GM19324 (cell line): ENCODE results near the gene NAA30.

ENCODE experiments used
- ATAC-seq: cut with Tn5 transposase; IDR thresholded peaks from one replicate; pipeline ENCODE4 v1.9.1; 2021; ENCODE audit warnings: mild to moderate bottlenecking, moderate library complexity; ENCODE audit not compliant: unreplicated experiment, low FRiP score

The NAA30 gene

GRCh38 chr14:57391517-57392195, 1.3 kb downstream of the NAA30 start:
- no peak for ATAC-seq

DNA sequence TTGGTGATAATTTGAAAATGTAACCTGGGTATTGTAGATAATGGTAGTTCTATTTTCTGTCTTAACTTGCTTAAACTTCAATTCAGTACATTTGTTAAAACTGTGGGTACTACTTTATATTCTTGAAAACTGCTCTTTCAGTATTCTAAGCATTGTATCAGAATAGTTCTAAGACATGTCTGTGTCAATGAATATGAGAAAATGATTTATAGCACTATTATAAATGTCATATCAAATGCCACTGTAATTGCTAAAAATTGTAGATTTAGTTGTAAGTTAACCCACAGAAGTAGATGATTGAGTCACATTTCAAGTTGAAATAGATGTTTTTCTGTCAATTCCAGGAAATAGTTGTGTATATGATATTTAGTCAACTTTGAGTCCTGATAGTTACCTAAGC, 2.4 kb downstream of the NAA30 start:
- no peak for ATAC-seq

GRCh38 chr14:57400556-57401494, 10.4 kb downstream of the NAA30 start:
- no peak for ATAC-seq

DNA sequence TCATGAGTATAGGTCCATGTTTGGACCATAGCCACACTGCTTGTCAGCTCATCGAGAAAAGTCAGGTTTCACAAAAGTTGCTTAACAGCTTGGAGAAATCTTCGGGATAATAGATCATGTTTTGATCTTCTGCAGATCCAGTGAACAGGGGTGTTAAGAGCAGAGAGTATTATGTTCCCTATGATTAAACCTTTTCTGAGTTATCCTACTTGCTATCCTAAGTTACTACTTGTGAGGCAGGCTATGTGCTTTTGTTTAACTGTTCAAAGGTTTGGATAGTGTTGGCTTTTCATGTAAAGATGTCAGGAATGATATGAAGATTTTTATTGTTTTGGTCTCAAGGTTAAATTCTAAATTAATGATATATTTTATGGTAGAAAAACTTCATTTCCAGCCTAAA, 11.1 kb downstream of the NAA30 start:
- ATAC-seq: no peak

DNA sequence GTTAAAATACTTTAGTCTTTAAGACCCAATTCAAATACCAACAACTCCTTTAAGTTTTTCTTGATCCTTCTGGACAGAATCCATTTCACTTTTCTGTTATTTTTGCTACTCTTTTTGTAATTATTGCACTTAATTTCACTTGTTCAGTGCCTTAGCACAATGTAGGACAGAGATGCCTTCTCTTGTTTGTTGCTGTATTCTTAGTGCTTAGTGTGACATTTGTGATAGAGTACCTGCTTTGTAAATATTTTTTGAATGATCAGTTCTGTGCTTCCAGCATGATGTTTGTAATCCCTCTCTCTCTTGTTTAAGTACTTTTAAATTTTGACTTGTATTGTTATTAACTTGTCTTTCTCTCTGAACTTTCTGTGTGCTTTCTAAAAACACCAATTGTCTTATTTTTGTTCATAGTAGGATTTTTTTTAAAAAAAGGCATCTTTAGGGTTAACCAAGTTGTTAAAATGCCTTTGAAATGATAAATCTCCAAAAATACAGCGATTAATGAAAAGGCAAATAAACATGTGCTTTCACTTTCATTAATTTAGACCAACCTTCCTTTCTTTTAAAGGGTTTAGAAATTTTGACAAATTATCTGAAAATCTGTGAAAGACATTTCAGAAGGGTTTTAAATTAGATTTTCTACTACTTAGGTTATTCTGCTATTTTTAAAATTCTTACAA, 11.9 kb downstream of the NAA30 start:
- ATAC-seq: no peak

DNA sequence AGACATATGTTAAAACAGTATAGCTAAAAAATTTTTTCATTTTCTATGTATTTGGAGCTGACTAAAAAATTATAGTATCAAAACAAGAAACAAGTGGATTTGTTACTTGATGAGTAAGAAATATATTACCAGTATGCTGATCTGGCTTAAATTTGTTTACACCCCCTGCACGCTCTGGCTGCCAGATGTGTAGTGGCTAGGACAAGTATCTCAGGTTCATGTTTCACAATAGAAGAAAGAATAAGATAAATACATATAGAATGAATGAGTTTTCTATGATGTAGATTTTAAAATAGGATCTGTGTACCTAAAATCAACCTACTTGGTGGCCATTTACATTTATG, 13.1 kb downstream of the NAA30 start:
- no peak for ATAC-seq

GRCh38 chr14:57405562-57405961, 15.2 kb downstream of the NAA30 start:
- no peak for ATAC-seq

DNA sequence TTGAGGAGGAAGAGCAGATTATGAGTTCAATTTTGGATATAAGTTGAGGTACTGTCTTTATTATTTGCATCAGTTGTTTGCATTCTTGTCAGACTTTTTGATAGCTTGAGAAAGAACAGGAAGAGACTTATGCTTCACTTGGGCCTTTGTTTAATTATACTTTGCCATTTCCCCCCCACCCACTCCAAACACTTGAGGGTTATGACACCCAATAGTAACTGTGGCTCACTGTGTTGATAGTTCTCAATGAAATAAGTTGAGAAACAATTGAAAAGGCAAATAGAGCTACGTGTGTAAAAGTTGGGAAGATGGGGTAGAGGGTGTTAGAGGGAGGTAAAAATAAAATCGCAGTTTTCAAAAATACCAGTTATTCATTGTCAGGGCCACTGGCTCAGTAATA, 17.7 kb downstream of the NAA30 start:
- no peak for ATAC-seq

GRCh38 chr14:57408634-57409033, 18.2 kb downstream of the NAA30 start:
- no peak for ATAC-seq

DNA sequence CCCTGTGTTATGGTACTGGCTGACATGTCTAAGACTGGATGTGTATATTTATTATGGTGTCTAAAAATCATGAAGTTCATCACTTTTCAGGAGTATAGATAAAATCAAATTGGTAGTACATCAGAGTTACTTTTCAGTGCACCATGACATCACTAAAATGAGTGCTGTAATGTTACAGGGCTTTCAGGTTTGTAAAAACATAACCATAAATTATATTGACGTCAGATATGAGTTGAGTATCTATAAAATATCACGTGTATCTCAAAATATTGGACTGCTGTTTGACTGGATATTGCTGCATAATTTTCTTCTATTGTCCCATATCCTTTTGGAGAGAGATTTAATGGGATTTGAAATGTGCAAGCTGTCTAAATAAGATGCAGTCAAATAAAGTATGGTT, 22.0 kb downstream of the NAA30 start:
- no peak for ATAC-seq

GRCh38 chr14:57413849-57414248, 23.5 kb downstream of the NAA30 start:
- no peak for ATAC-seq

DNA sequence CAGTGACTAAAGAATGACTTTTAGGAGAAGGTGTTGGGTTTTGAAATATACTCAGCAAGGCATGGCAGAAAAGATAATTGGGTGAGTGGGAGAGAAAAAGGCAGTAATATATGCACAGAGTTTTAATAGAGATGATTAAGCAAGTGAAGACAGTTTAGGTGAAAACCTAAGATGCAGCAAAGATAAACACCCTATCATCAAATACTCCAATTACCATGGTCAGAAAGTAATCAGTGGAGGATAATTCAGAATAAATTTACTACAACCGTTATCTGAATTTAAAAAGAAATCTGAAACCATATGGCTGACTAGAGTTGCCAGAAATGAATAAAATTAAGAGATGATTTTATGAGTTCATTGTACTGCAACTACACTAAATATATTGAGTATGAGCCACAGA, 26.8 kb downstream of the NAA30 start:
- ATAC-seq: no peak

GRCh38 chr14:57418999-57419398, 28.6 kb downstream of the NAA30 start:
- ATAC-seq: no peak

DNA sequence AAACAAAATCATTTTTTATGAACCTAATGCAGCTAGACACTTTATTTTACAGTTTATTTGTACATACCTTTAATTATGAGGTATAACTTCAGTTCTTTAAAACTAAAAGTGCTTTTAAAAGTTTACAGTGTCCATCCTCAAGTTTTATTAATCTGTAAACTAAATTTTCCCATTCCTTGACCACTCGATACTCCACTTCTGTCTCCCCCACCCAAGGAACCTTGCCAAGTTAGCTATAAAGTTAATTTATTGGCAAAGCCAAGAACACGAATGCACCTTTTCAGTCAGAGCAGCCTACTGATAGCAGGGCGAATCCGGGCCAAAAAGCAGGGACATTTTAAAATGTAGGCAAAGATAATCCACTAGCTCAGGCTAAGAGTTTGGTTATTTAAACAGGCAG, 29.6 kb downstream of the NAA30 start:
- ATAC-seq: no peak

DNA sequence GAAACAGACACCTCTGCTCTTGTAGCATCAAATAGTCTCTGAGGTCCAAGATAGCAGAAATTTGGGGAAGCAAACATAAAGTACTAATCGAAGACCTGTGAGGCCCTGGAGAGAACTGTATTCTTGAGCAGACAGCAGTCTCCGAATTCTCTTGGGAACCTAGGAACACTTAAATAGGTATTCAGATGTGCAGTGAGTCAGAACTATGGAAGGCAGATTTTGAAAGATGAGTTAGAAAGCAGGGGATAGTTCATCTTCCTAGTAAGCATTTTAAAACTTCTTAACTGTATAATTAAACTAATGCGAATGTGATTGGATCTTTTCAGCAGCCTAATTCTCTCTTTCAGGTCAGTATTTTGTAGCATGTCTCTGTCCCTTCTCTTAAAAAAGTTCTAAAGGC, 30.6 kb downstream of the NAA30 start:
- no peak for ATAC-seq

DNA sequence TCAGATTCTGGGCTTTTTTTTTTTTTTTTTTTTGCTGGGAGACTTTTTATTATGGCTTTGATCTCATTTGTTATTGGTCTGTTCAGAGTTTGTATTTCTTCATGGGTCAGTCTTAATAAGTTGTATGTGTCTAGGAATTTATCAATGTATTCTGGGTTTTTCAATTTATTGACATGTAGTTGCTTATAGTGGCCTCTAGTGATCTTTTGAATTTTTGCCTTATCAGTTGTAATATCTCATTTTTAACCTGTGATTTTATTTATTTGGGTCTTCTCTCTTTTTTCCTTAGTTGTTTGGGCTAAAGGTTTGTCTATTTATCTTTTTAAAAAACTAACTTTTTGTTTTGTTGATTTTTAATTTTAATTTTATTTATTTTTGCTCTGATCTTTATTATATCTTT, 45.5 kb downstream of the NAA30 start:
- ATAC-seq: no peak

GRCh38 chr14:57461777-57462320, 71.5 kb downstream of the NAA30 start:
- no peak for ATAC-seq

DNA sequence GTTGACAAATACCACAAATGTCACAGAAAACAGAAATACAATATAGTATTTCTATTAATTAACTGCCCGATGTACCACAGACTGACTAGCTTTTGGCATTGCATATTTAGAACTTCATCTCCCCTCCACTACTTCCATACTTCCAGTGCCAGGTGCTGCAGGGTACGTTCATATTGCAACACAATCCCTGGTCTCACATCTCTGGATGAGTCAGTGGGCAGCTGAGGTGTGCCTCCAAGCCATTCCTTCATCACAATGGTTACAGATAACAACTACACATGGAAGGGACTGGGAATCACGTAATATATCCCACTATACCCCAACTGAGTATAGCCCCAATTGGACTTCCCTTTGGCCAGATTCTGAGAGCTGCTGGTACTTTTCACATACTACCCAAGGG, 72.2 kb downstream of the NAA30 start:
- no peak for ATAC-seq

- ATAC-seq: peak; percentile 89
These were observed 73.8 kb downstream of the NAA30 start for GRCh38 chr14:57464008-57464730.
